ENCODE results near the gene PRRC2A. TPM values are rescaled to one million over a fixed set of nuclear protein-coding genes. Genes with fewer than 3 reads are reported as not detected.
A peak's percentile ranks its signal among the peaks of the same experiment; 100 is the strongest.

Gene PRRC2A
- total and polyA plus RNA-seq, 10 donors: 84.1 to 198 (median 155) TPM

- Histone ChIP-seq H3K9me3 (no peaks in the 10 kb centered on the region), H3K27ac (no peak overlapping the region), H3K27me3 (replicated peaks in 1 of 7) (no peaks in the 10 kb centered on the region), H3K36me3 (peaks cover 0 to 100% (median 100%) of the 10 kb centered on the region in 6 donors), H3K4me1 (peaks cover 0 to 6% (median 0%) of the 10 kb centered on the region in 6 donors), H3K4me3 (no peak overlapping the region)
- TF ChIP-seq POLR2A (IDR thresholded peaks at IDR 0.05): no peak
- peak; percentile 17 to 80 (median 37) for TF ChIP-seq POLR2AphosphoS5 (IDR thresholded peaks at IDR 0.05)
- DNase-seq: no peak
- intact Hi-C loops (cut with DNase I; ENCODE audit: low total_unique reads): no loop called here
- WGBS, 5 donors: 87 to 92% (median 91%) methylated on average over 31 to 32 of the region's 32 CpGs
Observed at GRCh38 chr6:31631681-31632278, 11.3 kb downstream of the PRRC2A start.

DNA sequence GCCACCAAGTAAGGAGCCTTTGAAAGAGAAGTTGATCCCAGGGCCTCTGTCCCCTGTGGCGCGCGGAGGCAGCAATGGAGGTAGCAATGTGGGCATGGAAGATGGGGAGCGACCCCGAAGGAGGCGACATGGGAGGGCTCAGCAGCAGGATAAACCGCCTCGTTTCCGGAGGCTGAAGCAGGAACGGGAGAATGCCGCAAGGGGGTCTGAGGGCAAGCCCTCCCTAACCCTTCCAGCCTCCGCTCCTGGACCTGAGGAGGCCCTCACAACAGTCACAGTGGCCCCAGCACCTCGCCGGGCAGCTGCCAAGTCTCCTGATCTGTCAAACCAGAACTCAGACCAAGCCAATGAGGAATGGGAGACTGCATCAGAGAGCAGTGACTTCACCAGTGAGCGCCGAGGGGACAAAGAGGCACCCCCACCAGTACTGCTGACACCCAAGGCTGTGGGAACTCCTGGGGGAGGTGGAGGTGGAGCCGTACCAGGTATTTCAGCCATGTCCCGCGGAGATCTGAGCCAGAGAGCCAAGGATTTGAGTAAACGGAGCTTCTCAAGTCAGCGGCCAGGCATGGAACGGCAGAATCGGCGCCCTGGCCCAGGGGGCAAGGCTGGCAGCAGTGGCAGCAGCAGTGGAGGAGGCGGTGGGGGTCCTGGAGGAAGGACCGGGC is 11.9 kb downstream of the PRRC2A start:
- Histone ChIP-seq H3K27me3 (replicated peaks in 1 of 7) (no peaks in the 10 kb centered on the region), H3K27ac (no peak overlapping the region), H3K9me3 (no peaks in the 10 kb centered on the region), H3K4me1 (peaks cover 0 to 6% (median 0%) of the 10 kb centered on the region in 6 donors), H3K4me3 (no peak overlapping the region), H3K36me3 (peaks cover 0 to 100% (median 100%) of the 10 kb centered on the region in 6 donors)
- DNase-seq: no peak
- intact Hi-C loops (cut with DNase I; ENCODE audit: low total_unique reads): no loop called here
- TF ChIP-seq, protein P1, sequence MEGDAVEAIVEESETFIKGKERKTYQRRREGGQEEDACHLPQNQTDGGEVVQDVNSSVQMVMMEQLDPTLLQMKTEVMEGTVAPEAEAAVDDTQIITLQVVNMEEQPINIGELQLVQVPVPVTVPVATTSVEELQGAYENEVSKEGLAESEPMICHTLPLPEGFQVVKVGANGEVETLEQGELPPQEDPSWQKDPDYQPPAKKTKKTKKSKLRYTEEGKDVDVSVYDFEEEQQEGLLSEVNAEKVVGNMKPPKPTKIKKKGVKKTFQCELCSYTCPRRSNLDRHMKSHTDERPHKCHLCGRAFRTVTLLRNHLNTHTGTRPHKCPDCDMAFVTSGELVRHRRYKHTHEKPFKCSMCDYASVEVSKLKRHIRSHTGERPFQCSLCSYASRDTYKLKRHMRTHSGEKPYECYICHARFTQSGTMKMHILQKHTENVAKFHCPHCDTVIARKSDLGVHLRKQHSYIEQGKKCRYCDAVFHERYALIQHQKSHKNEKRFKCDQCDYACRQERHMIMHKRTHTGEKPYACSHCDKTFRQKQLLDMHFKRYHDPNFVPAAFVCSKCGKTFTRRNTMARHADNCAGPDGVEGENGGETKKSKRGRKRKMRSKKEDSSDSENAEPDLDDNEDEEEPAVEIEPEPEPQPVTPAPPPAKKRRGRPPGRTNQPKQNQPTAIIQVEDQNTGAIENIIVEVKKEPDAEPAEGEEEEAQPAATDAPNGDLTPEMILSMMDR (IDR thresholded peaks at IDR 0.05 in 8 of 11, conservative IDR thresholded peaks at IDR 0.05 in 3 of 11): no peak
- peak; percentile 47 to 79 (median 49) for TF ChIP-seq POLR2AphosphoS5 (IDR thresholded peaks at IDR 0.05)
- no peak for TF ChIP-seq POLR2A (IDR thresholded peaks at IDR 0.05)
- 92 to 97% (median 94%) methylated on average over 24 to 26 of the region's 26 CpGs for WGBS, 5 donors

- TF ChIP-seq POLR2A (IDR thresholded peaks at IDR 0.05): no peak
- peak; percentile 20 to 55 (median 29) for TF ChIP-seq POLR2AphosphoS5 (IDR thresholded peaks at IDR 0.05)
- TF ChIP-seq, protein P1 (IDR thresholded peaks at IDR 0.05 in 8 of 11, conservative IDR thresholded peaks at IDR 0.05 in 3 of 11): no peak
- Histone ChIP-seq H3K4me3 (no peak overlapping the region), H3K36me3 (peaks cover 0 to 100% (median 100%) of the 10 kb centered on the region in 6 donors), H3K27me3 (replicated peaks in 1 of 7) (no peaks in the 10 kb centered on the region), H3K4me1 (peaks cover 0 to 6% (median 0%) of the 10 kb centered on the region in 6 donors), H3K27ac (no peak overlapping the region), H3K9me3 (no peaks in the 10 kb centered on the region)
- DNase-seq: no peak
- intact Hi-C loops (cut with DNase I; ENCODE audit: low total_unique reads): no loop called here
- 91 to 97% (median 96%) methylated on average over 7 of the region's 7 CpGs for whole genome bisulfite sequencing, 5 donors
Observed at GRCh38 chr6:31633447-31633846, 12.9 kb downstream of the PRRC2A start.

GRCh38 chr6:31634131-31634530 is 13.6 kb downstream of the PRRC2A start:
- Histone ChIP-seq H3K9me3 (no peaks in the 10 kb centered on the region), H3K4me3 (no peak overlapping the region), H3K27ac (no peak overlapping the region), H3K4me1 (peaks cover 0 to 6% (median 0%) of the 10 kb centered on the region in 6 donors), H3K36me3 (peaks cover 0 to 100% (median 99%) of the 10 kb centered on the region in 6 donors), H3K27me3 (replicated peaks in 1 of 7) (no peaks in the 10 kb centered on the region)
- DNase-seq: no peak
- intact Hi-C loops (cut with DNase I; ENCODE audit: low total_unique reads): no loop called here
- WGBS, 5 donors: 76 to 94% (median 88%) methylated on average over 3 of the region's 3 CpGs
- no peak for TF ChIP-seq POLR2A (IDR thresholded peaks at IDR 0.05)
- TF ChIP-seq, protein P1 (IDR thresholded peaks at IDR 0.05 in 8 of 11, conservative IDR thresholded peaks at IDR 0.05 in 3 of 11): no peak
- TF ChIP-seq POLR2AphosphoS5 (IDR thresholded peaks at IDR 0.05): no peak
